ENCODE measurements around the gene ZNF619.
A peak's percentile ranks its signal among the peaks of the same experiment; 100 is the strongest.

The ZNF619 gene

DNA sequence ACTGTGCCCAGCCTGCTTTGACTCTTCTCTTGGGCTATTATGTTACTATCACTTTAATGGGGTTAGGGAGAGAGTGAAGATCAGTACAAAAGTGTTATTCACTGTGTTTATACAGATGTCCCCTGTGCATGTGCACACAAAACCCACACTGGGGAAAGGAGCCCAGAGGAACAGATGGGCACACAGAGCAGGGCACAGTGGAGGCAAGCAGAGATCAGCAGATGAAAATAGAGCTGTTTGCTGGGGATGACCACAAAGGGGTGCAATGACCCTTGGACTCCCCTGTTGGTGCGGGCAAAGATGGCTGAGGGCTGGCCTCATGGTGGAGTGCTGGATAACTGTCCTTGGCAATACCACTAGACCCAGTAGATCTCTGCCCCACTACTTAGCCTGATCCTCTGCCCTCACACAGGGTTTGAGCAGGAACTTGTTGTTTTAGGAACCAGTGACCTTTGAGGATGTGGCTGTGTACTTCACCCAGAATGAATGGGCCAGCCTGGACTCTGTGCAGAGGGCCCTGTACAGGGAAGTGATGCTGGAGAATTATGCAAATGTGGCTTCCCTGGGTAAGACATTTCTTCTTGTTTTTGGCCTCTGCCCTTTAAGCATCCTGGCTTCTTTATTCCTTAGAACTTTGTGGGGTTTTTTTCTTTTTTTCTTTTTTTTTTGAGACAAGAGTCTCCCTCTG lies 34.3 kb downstream of the ZNF619 start:
- Histone ChIP-seq H3K9ac (ENCODE audit: low read depth, low read length) (no peak overlapping the region), H3K27me3 (ENCODE audit: insufficient read depth, low read length) (no peaks in the 10 kb centered on the region), H3K9me3 (ENCODE audit: insufficient read depth, low read depth, low read length) (no peaks in the 10 kb centered on the region), H3K36me3 (ENCODE audit: insufficient read depth, low read depth, low read length) (peaks cover 66% of the 10 kb centered on the region), H3K4me1 (ENCODE audit: insufficient read depth, low read length) (0 out of 2 replicates have a peak, but pooled peaks cover 4% of the 10 kb centered on the region), H3K4me3 (ENCODE audit: low read length) (no peak overlapping the region), H3K27ac (ENCODE audit: low read length) (no peak overlapping the region)

DNA sequence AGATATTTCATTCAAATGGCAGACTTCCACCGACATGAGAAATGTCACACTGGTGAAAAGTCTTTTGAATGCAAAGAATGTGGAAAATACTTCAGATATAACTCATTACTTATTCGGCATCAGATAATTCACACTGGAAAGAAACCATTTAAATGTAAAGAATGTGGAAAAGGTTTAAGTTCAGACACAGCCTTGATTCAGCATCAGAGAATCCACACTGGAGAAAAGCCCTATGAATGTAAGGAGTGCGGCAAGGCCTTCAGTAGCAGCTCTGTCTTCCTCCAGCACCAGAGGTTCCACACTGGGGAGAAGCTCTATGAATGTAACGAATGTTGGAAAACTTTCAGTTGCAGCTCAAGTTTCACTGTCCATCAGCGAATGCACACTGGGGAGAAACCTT lies 39.3 kb downstream of the ZNF619 start:
- H3K27ac ChIP-seq (ENCODE audit: low read length) = no peak overlapping the region
- no peaks in the 10 kb centered on the region for H3K9me3 ChIP-seq (ENCODE audit: insufficient read depth, low read depth, low read length)
- no peaks in the 10 kb centered on the region for H3K4me1 ChIP-seq (ENCODE audit: insufficient read depth, low read length)
- peaks cover 60% of the 10 kb centered on the region for H3K36me3 ChIP-seq (ENCODE audit: insufficient read depth, low read depth, low read length)
- H3K27me3 ChIP-seq (ENCODE audit: insufficient read depth, low read length) = no peaks in the 10 kb centered on the region
- no peak overlapping the region for H3K4me3 ChIP-seq (ENCODE audit: low read length)
- no peak overlapping the region for H3K9ac ChIP-seq (ENCODE audit: low read depth, low read length)

DNA sequence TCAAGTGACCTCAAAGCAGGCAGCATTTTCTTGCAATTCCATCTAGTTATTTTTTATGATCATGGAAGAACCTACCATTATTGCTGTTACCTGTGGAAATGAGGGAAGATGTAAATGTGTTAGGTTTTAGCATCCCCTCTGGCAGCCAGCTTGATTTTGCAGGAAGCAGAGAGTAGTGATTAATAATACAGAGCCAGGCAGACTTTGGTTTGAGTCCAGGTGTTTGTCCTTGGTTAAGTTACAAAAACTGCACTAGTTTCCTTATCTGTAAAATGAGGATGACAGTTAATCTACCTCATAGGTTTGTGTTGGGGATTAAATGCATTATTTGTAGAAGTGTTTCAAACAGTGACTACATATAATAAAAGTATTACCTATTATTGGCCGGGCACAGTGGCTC lies 41.1 kb downstream of the ZNF619 start:
- H3K4me3 ChIP-seq (ENCODE audit: low read length) = no peak overlapping the region
- H3K9me3 ChIP-seq (ENCODE audit: insufficient read depth, low read depth, low read length) = no peaks in the 10 kb centered on the region
- no peaks in the 10 kb centered on the region for H3K4me1 ChIP-seq (ENCODE audit: insufficient read depth, low read length)
- peaks cover 44% of the 10 kb centered on the region for H3K36me3 ChIP-seq (ENCODE audit: insufficient read depth, low read depth, low read length)
- no peak overlapping the region for H3K9ac ChIP-seq (ENCODE audit: low read depth, low read length)
- H3K27ac ChIP-seq (ENCODE audit: low read length) = no peak overlapping the region
- no peaks in the 10 kb centered on the region for H3K27me3 ChIP-seq (ENCODE audit: insufficient read depth, low read length)

DNA sequence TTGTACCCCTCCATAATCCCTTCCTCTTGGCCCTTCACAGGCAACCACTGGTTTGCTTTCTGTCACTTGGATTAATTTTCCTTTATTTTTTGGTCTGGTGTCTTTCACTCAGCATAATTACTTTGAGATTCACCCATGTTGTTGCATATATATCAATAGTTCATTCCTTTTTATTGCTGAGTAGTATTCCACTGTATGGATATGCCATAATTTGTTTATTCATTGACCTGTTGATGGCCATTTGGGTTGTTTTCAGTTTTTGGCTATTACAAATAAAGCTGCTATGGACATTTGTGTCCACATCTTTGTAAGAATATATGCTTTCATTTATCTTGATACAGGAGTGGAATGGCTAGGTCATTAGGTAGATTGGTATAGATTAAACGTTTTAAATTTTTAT lies 41.9 kb downstream of the ZNF619 start:
- H3K4me3 ChIP-seq (ENCODE audit: low read length) = no peak overlapping the region
- no peak overlapping the region for H3K9ac ChIP-seq (ENCODE audit: low read depth, low read length)
- peaks cover 44% of the 10 kb centered on the region for H3K36me3 ChIP-seq (ENCODE audit: insufficient read depth, low read depth, low read length)
- H3K4me1 ChIP-seq (ENCODE audit: insufficient read depth, low read length) = no peaks in the 10 kb centered on the region
- H3K27ac ChIP-seq (ENCODE audit: low read length) = no peak overlapping the region
- H3K9me3 ChIP-seq (ENCODE audit: insufficient read depth, low read depth, low read length) = no peaks in the 10 kb centered on the region
- no peaks in the 10 kb centered on the region for H3K27me3 ChIP-seq (ENCODE audit: insufficient read depth, low read length)

DNA sequence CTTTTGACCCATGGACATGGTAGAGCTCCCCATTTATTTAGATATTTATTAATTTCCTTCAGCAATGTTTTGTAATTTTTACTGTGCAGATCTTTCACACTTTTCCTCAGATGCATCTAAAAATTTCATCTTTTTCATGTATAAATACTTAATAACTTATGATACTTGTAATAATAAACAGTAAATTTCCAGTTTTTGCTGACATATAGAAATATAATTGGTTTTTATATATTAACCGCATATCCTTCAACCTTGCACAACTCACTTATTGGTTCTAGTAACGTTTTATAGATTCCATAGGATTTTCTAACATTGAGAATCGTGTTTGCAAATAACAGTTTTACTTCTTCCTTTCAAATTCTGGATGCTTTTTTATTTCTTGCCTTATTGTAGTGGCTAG lies 44.3 kb downstream of the ZNF619 start:
- H3K9ac ChIP-seq (ENCODE audit: low read depth, low read length) = no peak overlapping the region
- peaks cover 3% of the 10 kb centered on the region; the same call in 1 of the 2 replicates for H3K4me1 ChIP-seq (ENCODE audit: insufficient read depth, low read length)
- H3K36me3 ChIP-seq (ENCODE audit: insufficient read depth, low read depth, low read length) = peaks cover 21% of the 10 kb centered on the region
- no peak overlapping the region for H3K4me3 ChIP-seq (ENCODE audit: low read length)
- H3K9me3 ChIP-seq (ENCODE audit: insufficient read depth, low read depth, low read length) = no peaks in the 10 kb centered on the region
- no peak overlapping the region for H3K27ac ChIP-seq (ENCODE audit: low read length)
- no peaks in the 10 kb centered on the region for H3K27me3 ChIP-seq (ENCODE audit: insufficient read depth, low read length)

DNA sequence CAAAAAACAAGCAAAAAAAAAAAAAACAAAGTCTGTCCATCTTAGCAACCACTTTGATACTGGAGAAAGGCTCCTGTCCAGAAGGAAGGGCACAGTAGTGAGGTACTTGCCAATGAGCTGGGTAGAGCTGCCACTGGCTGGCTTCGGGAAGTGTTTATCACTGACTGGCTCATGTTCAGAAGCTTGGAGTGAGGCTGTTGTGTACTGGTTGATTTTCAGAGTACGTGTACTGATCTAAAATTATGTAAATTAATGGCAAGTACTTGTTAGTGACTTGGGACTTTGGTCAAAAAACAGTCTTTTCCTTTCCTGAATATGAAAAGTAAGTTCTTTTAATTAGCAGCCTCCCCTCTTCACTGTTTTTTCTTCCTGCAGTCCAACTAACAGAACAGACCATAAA lies 46.9 kb downstream of the ZNF619 start:
- peaks cover 3% of the 10 kb centered on the region; the same call in 1 of the 2 replicates for H3K4me1 ChIP-seq (ENCODE audit: insufficient read depth, low read length)
- H3K9me3 ChIP-seq (ENCODE audit: insufficient read depth, low read depth, low read length) = no peaks in the 10 kb centered on the region
- peaks cover 14% of the 10 kb centered on the region for H3K36me3 ChIP-seq (ENCODE audit: insufficient read depth, low read depth, low read length)
- H3K9ac ChIP-seq (ENCODE audit: low read depth, low read length) = peak overlapping the region; percentile 94; the same call in 1 of the 2 replicates
- no peaks in the 10 kb centered on the region for H3K27me3 ChIP-seq (ENCODE audit: insufficient read depth, low read length)
- H3K4me3 ChIP-seq (ENCODE audit: low read length) = peak overlapping the region; percentile 95
- H3K27ac ChIP-seq (ENCODE audit: low read length) = no peak overlapping the region

DNA sequence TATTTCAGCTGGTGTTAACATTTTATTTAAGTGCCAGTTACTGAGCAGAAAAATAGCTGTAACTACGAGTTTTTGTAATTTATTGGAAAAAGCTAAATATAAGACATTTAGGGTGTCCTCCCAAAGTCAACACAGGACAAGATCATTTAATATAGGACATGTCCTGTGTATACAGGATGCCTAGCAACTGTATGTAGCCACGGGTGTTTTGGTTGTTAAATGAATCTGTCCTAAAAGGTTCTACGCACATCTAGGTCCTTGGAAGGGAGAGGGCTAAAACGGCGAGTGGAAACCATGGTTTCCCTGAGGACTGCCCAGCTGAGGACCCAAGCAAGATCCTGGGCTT lies 47.3 kb downstream of the ZNF619 start:
- H3K9me3 ChIP-seq (ENCODE audit: insufficient read depth, low read depth, low read length) = no peaks in the 10 kb centered on the region
- H3K27ac ChIP-seq (ENCODE audit: low read length) = peak overlapping the region; percentile 8
- no peaks in the 10 kb centered on the region for H3K27me3 ChIP-seq (ENCODE audit: insufficient read depth, low read length)
- H3K4me1 ChIP-seq (ENCODE audit: insufficient read depth, low read length) = peaks cover 3% of the 10 kb centered on the region; the same call in 1 of the 2 replicates
- peaks cover 18% of the 10 kb centered on the region for H3K36me3 ChIP-seq (ENCODE audit: insufficient read depth, low read depth, low read length)
- peak overlapping the region; percentile 94 for H3K9ac ChIP-seq (ENCODE audit: low read depth, low read length)
- H3K4me3 ChIP-seq (ENCODE audit: low read length) = peak overlapping the region; percentile 95

DNA sequence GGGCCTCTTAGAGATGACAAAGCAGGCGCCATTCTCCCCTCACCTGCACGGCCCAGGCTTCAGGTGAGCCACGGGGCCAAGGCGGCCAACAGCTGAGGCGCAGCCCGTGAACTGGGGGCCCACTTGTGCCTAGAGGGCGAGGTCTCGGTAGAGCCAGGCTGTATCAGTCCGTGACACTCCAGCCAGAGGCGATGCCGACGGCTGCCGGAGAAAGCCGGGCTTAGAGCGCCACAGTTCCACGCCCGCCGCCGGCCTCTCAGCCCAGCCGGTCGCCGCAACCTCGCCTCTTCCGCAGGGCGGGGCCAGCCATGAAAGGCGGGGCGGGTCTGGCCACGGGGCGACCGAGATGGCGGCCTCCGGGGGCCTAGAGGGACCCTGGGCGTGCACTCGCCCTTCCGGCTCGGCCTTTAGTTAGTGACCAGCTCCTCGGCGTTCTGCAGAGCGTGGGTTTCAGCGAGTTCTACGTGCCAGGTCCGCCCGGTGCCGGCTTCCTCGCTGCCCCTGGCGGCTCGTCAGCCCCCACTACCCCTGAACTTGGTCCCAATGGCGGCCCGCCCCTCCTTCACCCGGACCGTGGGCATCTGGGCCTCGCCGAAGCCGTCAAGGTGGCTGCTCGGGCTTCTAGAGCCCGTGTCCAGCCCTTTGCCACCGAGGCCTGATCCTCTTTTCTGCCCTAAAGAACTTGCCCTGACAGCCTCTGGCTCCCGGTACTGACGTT lies 47.8 kb downstream of the ZNF619 start, which contains the start of gene ZNF621:
ZNF621 (plus strand) TSS at position 393 of the 718 bp plus-strand sequence. CDS start 881 bp downstream, outside the sequence.
- peak within 1 kb of the TSS; percentile 94 for H3K9ac ChIP-seq (ENCODE audit: low read depth, low read length)
- H3K27ac ChIP-seq (ENCODE audit: low read length) = peak within 1 kb of the TSS; percentile 43
- H3K4me3 ChIP-seq (ENCODE audit: low read length) = peak within 1 kb of the TSS; percentile 95

DNA sequence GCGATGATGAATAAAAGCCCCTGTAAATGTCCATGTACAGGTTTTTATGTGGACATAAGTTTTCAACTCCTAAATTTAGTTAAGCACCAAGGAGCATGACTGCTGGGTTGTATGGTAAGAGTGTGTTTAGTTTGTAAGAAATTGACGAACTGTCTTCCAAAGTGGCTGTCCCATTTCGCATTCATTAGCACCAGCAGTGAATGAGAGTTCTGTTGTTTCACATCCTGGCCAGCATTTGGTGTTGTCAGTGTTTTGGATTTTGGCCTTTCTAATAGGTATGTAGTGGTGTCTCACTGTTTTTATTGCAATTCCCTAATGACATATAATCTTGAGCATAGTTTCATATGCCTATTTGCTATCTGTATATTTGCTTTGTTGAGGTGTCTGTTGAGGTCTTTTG lies 51.5 kb downstream of the ZNF619 start:
- Histone ChIP-seq H3K9me3 (ENCODE audit: insufficient read depth, low read depth, low read length) (0 out of 2 replicates have a peak, but pooled peaks cover 3% of the 10 kb centered on the region), H3K4me1 (ENCODE audit: insufficient read depth, low read length) (peaks cover 3% of the 10 kb centered on the region; the same call in 1 of the 2 replicates), H3K27me3 (ENCODE audit: insufficient read depth, low read length) (no peaks in the 10 kb centered on the region), H3K9ac (ENCODE audit: low read depth, low read length) (no peak overlapping the region), H3K36me3 (ENCODE audit: insufficient read depth, low read depth, low read length) (peaks cover 59% of the 10 kb centered on the region), H3K27ac (ENCODE audit: low read length) (no peak overlapping the region), H3K4me3 (ENCODE audit: low read length) (no peak overlapping the region)

More for the DNA sequence above, 47.8 kb downstream of the ZNF619 start, which contains the start of gene ZNF621:
- Histone ChIP-seq H3K9me3 (ENCODE audit: insufficient read depth, low read depth, low read length) (no peaks in the 10 kb centered on the region), H3K4me1 (ENCODE audit: insufficient read depth, low read length) (peaks cover 3% of the 10 kb centered on the region; the same call in 1 of the 2 replicates), H3K36me3 (ENCODE audit: insufficient read depth, low read depth, low read length) (peaks cover 22% of the 10 kb centered on the region), H3K27me3 (ENCODE audit: insufficient read depth, low read length) (no peaks in the 10 kb centered on the region)

DNA sequence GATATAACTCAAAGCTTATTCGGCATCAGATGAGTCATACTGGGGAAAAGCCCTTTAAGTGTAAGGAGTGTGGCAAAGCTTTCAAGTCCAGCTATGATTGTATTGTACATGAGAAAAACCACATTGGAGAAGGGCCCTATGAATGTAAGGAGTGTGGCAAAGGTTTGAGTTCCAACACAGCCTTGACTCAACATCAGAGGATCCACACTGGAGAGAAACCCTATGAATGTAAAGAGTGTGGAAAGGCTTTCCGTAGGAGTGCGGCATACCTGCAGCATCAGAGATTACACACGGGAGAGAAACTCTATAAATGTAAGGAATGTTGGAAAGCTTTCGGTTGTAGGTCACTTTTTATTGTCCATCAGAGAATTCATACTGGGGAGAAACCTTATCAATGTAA lies 55.3 kb downstream of the ZNF619 start:
- Histone ChIP-seq H3K9ac (ENCODE audit: low read depth, low read length) (no peak overlapping the region), H3K36me3 (ENCODE audit: insufficient read depth, low read depth, low read length) (peaks cover 88% of the 10 kb centered on the region), H3K4me1 (ENCODE audit: insufficient read depth, low read length) (no peaks in the 10 kb centered on the region), H3K9me3 (ENCODE audit: insufficient read depth, low read depth, low read length) (0 out of 2 replicates have a peak, but pooled peaks cover 3% of the 10 kb centered on the region), H3K27ac (ENCODE audit: low read length) (no peak overlapping the region), H3K27me3 (ENCODE audit: insufficient read depth, low read length) (no peaks in the 10 kb centered on the region), H3K4me3 (ENCODE audit: low read length) (no peak overlapping the region)

DNA sequence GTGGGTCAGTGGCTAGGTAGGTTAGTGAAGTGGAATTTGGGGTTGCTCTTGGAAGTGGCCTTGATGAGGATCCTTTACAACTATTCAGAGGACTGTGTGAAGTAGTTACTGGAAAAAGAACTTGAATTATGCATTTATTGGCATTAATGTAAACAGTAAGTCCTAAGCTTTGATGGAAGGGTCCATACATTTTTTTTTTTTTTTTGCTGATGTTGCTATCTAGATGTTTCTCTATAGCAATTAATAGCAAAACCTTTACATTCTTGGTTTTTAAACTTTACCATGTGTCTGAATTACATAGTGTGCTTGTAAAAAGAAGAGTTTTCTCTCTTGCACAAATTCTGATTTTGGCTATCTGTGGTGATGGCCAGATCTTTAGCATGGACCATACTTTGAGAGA lies 57.4 kb downstream of the ZNF619 start:
- H3K4me3 ChIP-seq (ENCODE audit: low read length) = no peak overlapping the region
- peaks cover 10% of the 10 kb centered on the region; the same call in 1 of the 2 replicates for H3K9me3 ChIP-seq (ENCODE audit: insufficient read depth, low read depth, low read length)
- peaks cover 85% of the 10 kb centered on the region for H3K36me3 ChIP-seq (ENCODE audit: insufficient read depth, low read depth, low read length)
- no peak overlapping the region for H3K27ac ChIP-seq (ENCODE audit: low read length)
- H3K9ac ChIP-seq (ENCODE audit: low read depth, low read length) = no peak overlapping the region
- no peaks in the 10 kb centered on the region for H3K27me3 ChIP-seq (ENCODE audit: insufficient read depth, low read length)
- H3K4me1 ChIP-seq (ENCODE audit: insufficient read depth, low read length) = no peaks in the 10 kb centered on the region

All from iPS-20b (cell line).